ENCODE measurements around the gene EPB41.

The EPB41 gene

GRCh38 chr1:29145739-29146437 is 231.5 kb downstream of the EPB41 start:
- DNase-seq, result peak; percentile 46

GRCh38 chr1:29148656-29149491 is 234.5 kb downstream of the EPB41 start:
- DNase-seq, result peak; percentile 41

DNA sequence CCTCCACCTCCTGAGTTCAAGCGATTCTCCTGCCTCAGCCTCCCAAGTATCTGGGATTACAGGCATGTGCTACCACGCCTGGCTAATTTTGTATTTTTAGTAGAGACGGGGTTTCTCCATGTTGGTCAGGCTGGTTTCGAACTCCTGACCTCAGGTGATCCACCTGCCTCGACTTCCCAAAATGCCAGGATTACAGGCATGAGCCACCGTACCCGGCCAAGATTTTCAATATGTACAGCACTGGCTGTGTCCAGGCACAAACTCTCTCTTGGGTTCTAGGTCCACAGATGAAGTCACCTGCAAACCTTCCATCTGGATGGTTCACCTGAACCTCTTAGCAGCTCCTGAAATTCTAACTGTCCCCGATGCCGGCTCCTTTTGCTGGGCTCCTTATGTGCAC is 236.0 kb downstream of the EPB41 start:
- peak; percentile 32 for DNase-seq

DNA sequence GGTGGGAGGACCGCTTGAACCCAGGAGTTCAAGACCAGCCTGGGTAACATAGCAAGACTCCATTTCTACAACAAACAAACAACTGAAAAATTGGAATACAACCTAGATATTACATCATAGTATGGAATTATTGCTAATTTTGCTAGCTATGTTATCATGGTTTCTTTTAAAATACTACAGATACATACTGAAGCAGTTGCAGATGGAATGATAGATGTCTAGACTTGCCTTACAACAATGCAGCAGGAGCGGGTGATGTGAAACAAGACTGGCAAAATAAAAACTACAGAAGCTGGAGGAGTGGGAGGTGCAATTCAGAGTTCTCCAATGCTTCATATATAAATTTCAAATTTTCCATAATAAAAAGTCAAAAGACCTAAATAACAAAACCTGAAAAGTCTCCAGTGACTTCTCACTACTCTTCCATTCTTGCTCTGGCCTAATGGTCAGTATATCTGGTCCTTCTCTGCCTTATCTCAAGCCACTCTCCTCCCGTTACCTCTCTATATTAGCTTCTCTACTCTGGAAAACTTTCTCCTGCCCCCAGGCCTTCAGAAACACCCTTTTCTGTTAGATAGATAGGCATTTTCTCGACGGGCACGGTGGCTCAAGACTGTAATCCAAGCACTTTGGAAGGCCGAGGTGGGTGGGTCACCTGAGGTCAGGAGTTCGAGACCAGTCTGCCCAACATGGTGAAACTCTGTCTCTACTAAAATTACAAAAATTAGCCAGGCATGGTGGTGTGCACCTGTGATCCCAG is 237.9 kb downstream of the EPB41 start:
- DNase-seq, result no peak

GRCh38 chr1:29156543-29157268 is 242.3 kb downstream of the EPB41 start:
- no peak for DNase-seq

- DNase-seq, result no peak
These were observed 242.9 kb downstream of the EPB41 start for GRCh38 chr1:29157269-29157601.

DNA sequence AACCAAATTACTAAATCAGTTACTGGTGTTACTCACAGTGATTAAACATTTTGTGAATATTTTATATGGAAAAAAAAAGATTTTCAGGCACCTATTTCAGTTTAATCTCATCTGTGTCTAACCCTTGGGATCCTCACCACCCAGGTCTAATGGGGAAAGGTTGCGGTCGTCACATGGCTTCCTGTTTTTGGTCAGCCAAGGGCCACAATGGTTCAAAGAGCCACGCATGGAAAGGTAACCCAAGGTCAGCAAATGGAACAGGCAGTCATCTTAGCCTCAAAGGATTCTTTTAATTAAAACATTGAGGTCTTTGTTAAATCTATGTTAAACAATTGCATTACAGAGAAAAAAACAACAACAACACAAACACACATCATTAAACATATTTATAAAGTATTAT is 245.4 kb downstream of the EPB41 start:
- DNase-seq, result no peak

GRCh38 chr1:29162025-29162424 is 247.7 kb downstream of the EPB41 start:
- no peak for DNase-seq

GRCh38 chr1:29162476-29163138 is 248.2 kb downstream of the EPB41 start:
- DNase-seq, result peak; percentile 33

DNA sequence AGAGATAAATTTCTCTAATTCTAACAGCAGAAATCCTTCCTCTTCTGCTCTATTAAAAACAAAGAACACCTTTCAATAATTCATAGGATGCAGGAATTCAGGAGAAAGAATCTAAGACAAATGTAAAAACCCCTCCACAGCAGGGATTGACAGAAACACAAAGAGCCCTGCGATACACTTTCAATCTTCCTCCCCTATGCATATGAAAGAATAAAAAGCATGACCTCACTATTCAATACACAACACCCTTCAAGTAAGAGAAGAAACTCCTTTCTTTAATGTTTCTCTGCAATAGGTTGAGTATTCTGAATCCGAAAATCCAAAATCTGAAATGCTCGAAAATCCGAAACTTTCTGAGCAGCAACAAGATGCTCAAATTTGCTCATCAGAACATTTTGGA is 250.2 kb downstream of the EPB41 start:
- no peak for DNase-seq

- DNase-seq, result no peak
These were observed 252.0 kb downstream of the EPB41 start for GRCh38 chr1:29166291-29166878.

DNA sequence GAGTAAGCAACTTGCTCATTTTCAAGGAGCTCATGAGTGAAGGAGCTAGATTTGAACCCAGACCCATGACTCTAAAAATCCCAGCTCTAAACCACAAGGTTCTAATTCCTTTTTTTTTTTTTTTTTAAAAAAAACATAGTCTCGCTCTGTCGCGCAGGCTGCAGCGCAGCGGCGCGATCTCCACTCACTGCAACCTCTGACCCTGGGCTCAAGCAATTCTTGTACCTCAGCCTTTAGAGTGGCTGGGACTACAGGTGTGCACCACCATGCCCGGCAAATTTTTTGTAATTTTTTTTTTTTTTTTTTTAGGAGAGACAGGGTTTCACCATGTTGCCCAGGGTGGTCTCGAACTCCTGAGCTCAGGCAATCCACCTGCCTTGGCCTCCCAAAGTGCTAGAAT is 253.5 kb downstream of the EPB41 start:
- no peak for DNase-seq
